Neural crest cell (in vitro differentiated cells): ENCODE results near the gene SLC38A10. TPM values are rescaled to one million over a fixed set of nuclear protein-coding genes. Genes with fewer than 3 reads are reported as not detected.

ENCODE experiments used
- DNase-seq: peaks from one replicate; pipeline ENCODE4 v3.0.0; 2021; ENCODE audit warnings: low read depth, mixed read lengths, low spot score
- H3K27ac Mint-ChIP-seq: one replicate; pipeline ENCODE4 v1.8.0; 2021; ENCODE audit warnings: mild to moderate bottlenecking, mixed read lengths; ENCODE audit not compliant: unreplicated experiment
- H3K27me3 Mint-ChIP-seq: 2 replicates; pipeline ENCODE4 v1.8.0; 2021; ENCODE audit warnings: low read depth, mild to moderate bottlenecking, mixed read lengths
- H3K36me3 Mint-ChIP-seq: 2 replicates; pipeline ENCODE4 v1.8.0; 2021; ENCODE audit warnings: low read depth, mild to moderate bottlenecking, mixed read lengths
- H3K4me1 Mint-ChIP-seq: 2 replicates; pipeline ENCODE4 v1.8.0; 2021; ENCODE audit warnings: mixed read lengths
- H3K4me3 Mint-ChIP-seq: one replicate; pipeline ENCODE4 v1.8.0; 2021; ENCODE audit warnings: mild to moderate bottlenecking, mixed read lengths
- H3K9me3 Mint-ChIP-seq: 2 replicates; pipeline ENCODE4 v1.8.0; 2021; ENCODE audit warnings: mixed read lengths
- total RNA-seq: library from RNA; stranded (reverse); gene quantifications from 2 replicates; pipeline ENCODE4 v1.2.1, GENCODE V29; 2021
- TF ChIP-seq, protein P1 (sequence below): fragments of 200-600 bp; sonication (generic); conservative IDR thresholded peaks from 2 replicates; pipeline ENCODE4 v1.5.0; 2021; ENCODE audit warnings: antibody characterized with exemption, mild to moderate bottlenecking

The SLC38A10 gene
- total RNA-seq, 1 donor from 2014 or later: 63.3 TPM

DNA sequence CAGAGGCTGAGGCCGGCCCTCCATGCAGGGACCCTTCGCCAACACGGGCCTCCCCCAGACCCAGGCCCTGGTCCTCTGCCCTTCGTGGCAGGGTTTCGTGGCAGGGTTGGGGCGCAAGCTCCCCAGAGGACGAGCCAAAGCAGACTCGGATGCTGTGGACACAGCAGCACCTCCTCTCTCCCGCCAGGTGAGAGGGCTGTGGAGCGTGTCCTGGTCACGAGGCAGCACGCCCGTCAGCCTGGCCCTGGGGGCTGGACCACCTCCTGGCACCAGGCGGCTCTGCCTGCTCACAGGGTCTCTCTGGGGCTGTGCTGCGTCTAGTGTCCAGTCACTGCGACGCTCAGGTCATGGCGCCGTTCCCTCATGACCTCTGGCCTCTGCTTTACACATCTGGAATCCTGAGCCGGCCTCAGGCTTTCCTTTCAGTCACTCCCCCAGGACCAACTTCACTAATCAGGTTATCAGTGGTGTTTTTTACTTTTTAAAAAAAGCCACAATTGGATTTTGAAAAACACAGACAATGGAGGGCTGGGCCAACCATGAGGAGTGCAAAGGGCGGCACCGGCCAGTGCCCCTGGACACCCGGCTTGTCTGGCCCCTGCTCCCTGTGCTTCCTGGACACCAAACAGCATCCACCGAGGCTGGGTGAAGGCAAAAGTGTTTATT is 50.6 kb downstream of the SLC38A10 start:
- TF ChIP-seq, protein P1, sequence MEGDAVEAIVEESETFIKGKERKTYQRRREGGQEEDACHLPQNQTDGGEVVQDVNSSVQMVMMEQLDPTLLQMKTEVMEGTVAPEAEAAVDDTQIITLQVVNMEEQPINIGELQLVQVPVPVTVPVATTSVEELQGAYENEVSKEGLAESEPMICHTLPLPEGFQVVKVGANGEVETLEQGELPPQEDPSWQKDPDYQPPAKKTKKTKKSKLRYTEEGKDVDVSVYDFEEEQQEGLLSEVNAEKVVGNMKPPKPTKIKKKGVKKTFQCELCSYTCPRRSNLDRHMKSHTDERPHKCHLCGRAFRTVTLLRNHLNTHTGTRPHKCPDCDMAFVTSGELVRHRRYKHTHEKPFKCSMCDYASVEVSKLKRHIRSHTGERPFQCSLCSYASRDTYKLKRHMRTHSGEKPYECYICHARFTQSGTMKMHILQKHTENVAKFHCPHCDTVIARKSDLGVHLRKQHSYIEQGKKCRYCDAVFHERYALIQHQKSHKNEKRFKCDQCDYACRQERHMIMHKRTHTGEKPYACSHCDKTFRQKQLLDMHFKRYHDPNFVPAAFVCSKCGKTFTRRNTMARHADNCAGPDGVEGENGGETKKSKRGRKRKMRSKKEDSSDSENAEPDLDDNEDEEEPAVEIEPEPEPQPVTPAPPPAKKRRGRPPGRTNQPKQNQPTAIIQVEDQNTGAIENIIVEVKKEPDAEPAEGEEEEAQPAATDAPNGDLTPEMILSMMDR: no peak
- no peaks in the 10 kb centered on the region for H3K9me3 Mint-ChIP-seq
- H3K36me3 Mint-ChIP-seq: no peaks in the 10 kb centered on the region
- no peak for DNase-seq
- H3K4me1 Mint-ChIP-seq: peaks cover 21% of the 10 kb centered on the region
- H3K27me3 Mint-ChIP-seq: peaks cover 4% of the 10 kb centered on the region
- H3K27ac Mint-ChIP-seq: no peak overlapping the region
- H3K4me3 Mint-ChIP-seq: peak overlapping the region; percentile 81

DNA sequence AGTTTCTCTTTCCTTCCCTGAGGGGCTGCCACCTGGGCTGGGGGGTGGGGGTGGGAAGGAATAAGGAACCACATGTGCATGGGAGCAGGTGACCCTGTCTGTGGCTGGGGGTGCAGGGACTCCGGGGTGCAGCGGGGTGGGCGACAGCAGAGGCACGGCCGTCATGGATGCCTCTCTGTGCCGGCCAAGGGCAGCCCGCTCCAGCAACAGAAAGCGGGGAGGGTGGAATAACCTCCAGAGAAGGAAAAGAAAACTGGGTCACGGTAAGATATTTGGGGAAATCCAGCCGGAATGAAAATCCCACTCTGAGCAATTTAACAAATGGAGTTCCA is 51.8 kb downstream of the SLC38A10 start:
- H3K4me1 Mint-ChIP-seq: peaks cover 26% of the 10 kb centered on the region
- no peaks in the 10 kb centered on the region for H3K9me3 Mint-ChIP-seq
- no peaks in the 10 kb centered on the region for H3K36me3 Mint-ChIP-seq
- no peak overlapping the region for H3K27ac Mint-ChIP-seq
- H3K27me3 Mint-ChIP-seq: peaks cover 6% of the 10 kb centered on the region
- TF ChIP-seq, protein P1: no peak
- DNase-seq: no peak
- peak overlapping the region; percentile 61 for H3K4me3 Mint-ChIP-seq

GRCh38 chr17:81242421-81243332 is 52.4 kb downstream of the SLC38A10 start:
- Mint-ChIP-seq H3K4me3 (peak overlapping the region; percentile 96), H3K27ac (no peak overlapping the region)

DNA sequence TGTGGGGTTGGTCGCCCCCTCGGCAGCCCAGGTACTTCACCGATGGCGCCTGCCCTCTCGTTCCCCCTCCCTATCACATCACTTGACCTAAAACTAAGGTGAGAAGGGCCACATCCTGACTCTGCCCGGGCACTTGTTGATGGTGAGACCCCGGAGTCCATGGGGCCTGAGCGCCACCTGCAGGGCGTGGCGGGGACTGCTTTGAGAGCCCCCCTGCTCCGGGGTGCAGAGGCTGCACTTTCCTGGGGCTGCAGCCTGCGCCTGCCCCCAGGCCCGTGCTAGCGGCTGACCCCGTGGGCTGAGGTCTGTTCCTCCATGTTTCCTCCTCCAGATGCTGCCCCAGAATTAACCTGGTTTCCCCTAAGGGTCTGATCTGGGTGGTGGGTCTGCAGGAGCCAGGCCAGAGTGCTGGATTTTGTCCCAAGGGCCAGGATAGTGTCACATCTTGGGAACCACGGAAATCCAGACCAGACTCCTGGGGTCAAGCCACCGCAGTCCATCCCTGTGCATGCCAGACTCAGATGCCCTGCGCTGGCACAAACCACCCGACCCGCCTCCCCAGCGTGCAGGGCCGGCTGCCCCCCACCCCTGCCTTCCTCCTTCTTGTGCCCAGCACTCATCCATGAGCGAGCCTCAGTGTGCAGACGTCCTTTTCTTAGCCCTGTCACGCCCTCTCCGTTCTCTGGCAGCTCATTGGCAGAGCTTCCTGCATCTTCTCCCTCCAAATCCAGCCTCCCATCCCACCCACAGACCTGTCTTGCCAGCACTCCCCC is 53.3 kb downstream of the SLC38A10 start:
- DNase-seq: peak; percentile 81
- Mint-ChIP-seq H3K4me3 (peak overlapping the region; percentile 96), H3K27ac (no peak overlapping the region), H3K4me1 (peaks cover 34% of the 10 kb centered on the region), H3K27me3 (peaks cover 6% of the 10 kb centered on the region), H3K36me3 (no peaks in the 10 kb centered on the region), H3K9me3 (no peaks in the 10 kb centered on the region)
- TF ChIP-seq, protein P1: peak; percentile 81

More at GRCh38 chr17:81242421-81243332, 52.4 kb downstream of the SLC38A10 start:
- no peaks in the 10 kb centered on the region for H3K36me3 Mint-ChIP-seq
- TF ChIP-seq, protein P1: no peak
- DNase-seq: no peak
- no peaks in the 10 kb centered on the region for H3K9me3 Mint-ChIP-seq
- peaks cover 6% of the 10 kb centered on the region for H3K27me3 Mint-ChIP-seq
- H3K4me1 Mint-ChIP-seq: peaks cover 31% of the 10 kb centered on the region

DNA sequence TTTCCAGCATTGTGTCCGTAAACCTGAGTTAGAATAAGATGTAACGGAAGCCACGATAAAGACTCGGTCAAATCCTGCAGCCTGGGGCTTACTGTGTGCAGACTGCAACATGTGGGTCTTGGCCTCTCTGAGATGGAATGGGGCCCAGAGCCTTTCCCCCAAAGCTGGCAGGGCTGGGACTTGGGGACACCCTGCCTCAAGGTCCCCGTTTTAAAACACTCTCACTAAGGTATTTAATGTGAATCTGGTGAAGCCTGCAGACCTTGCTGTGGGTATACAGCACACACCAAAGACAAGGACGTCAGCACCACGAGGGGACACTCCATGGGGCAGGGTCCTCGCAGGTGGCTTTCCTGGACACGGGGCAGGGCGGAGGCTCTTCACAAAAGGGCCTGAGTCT is 53.9 kb downstream of the SLC38A10 start:
- H3K36me3 Mint-ChIP-seq: no peaks in the 10 kb centered on the region
- H3K4me3 Mint-ChIP-seq: peak overlapping the region; percentile 96
- TF ChIP-seq, protein P1: no peak
- H3K27ac Mint-ChIP-seq: no peak overlapping the region
- H3K27me3 Mint-ChIP-seq: peaks cover 6% of the 10 kb centered on the region
- no peaks in the 10 kb centered on the region for H3K9me3 Mint-ChIP-seq
- H3K4me1 Mint-ChIP-seq: peaks cover 34% of the 10 kb centered on the region
- DNase-seq: no peak
